ENCODE data around the gene PLAAT3. TPM values are rescaled to one million over a fixed set of nuclear protein-coding genes. Genes with fewer than 3 reads are reported as not detected.

Gene PLAAT3
- total RNA-seq, 1 experiment from 2014 or later: 3.6 TPM

- Mint-ChIP-seq H3K4me3 (ENCODE audit: unreplicated experiment) (no peak overlapping the region), H3K9me3 (ENCODE audit: unreplicated experiment) (peaks cover 8% of the 10 kb centered on the region), H3K4me1 (ENCODE audit: insufficient read depth, unreplicated experiment) (peaks cover 45% of the 10 kb centered on the region), H3K27ac (ENCODE audit: low read depth, unreplicated experiment) (peak overlapping the region; percentile 98), H3K27me3 (ENCODE audit: insufficient read depth, unreplicated experiment) (no peaks in the 10 kb centered on the region), H3K36me3 (ENCODE audit: insufficient read depth, unreplicated experiment) (peaks cover 6% of the 10 kb centered on the region)
- TF ChIP-seq CTCF (IDR thresholded peaks at IDR 0.05; ENCODE audit: unreplicated experiment): no peak
- BruUV-seq (replicated peaks): no TSS peak
- POLR2A ChIA-PET: interaction anchor here (0.6 to 4.2 kb wide), 12 partner anchors 10 to 903 kb away, joined by 3 to 23 read pairs (median 4); partner anchors contain the start of genes ATL3, PLAAT4 and RTN3
- CTCF ChIA-PET: interaction anchor here (1.2 to 5.7 kb wide), 5 partner anchors 14 to 89 kb away, joined by 3 to 30 read pairs (median 4); no protein-coding TSS in a partner anchor
- intact Hi-C loops (cut with micrococcal nuclease): no loop called here
- peak; percentile 82 for DNase-seq (ENCODE audit: unreplicated experiment)
These were observed 47.0 kb downstream of the PLAAT3 start for GRCh38 chr11:63567044-63567840.

GRCh38 chr11:63564784-63565350 lies 49.4 kb downstream of the PLAAT3 start:
- peak overlapping the region; percentile 98 for H3K27ac Mint-ChIP-seq (ENCODE audit: low read depth, unreplicated experiment)
- peak; percentile 59 for DNase-seq (ENCODE audit: unreplicated experiment)

GRCh38 chr11:63564056-63564774 lies 50.0 kb downstream of the PLAAT3 start:
- POLR2A ChIA-PET: interaction anchor here (1.0 to 4.2 kb wide), 7 partner anchors 10 to 117 kb away, joined by 3 to 23 read pairs (median 3); partner anchors contain the start of genes ATL3, PLAAT4 and RTN3
- H3K27ac Mint-ChIP-seq (ENCODE audit: low read depth, unreplicated experiment): peak overlapping the region; percentile 98
- BruUV-seq (replicated peaks): no TSS peak

More at GRCh38 chr11:63564784-63565350, 49.4 kb downstream of the PLAAT3 start:
- peak overlapping the region; percentile 27 for H3K4me3 Mint-ChIP-seq (ENCODE audit: unreplicated experiment)
- no peaks in the 10 kb centered on the region for H3K27me3 Mint-ChIP-seq (ENCODE audit: insufficient read depth, unreplicated experiment)
- H3K9me3 Mint-ChIP-seq (ENCODE audit: unreplicated experiment): no peaks in the 10 kb centered on the region
- peaks cover 6% of the 10 kb centered on the region for H3K36me3 Mint-ChIP-seq (ENCODE audit: insufficient read depth, unreplicated experiment)
- CTCF ChIA-PET: interaction anchor here (5.7 kb wide), 1 partner anchor 87 kb away, joined by 30 read pairs; no protein-coding TSS in a partner anchor
- POLR2A ChIA-PET: interaction anchor here (0.7 to 4.2 kb wide), 8 partner anchors 11 to 1018 kb away, joined by 3 to 23 read pairs (median 3); partner anchors contain the start of genes AHNAK, ATL3, PLAAT4 and RTN3
- TF ChIP-seq CTCF (IDR thresholded peaks at IDR 0.05; ENCODE audit: unreplicated experiment): no peak
- intact Hi-C loops (cut with micrococcal nuclease): no loop called here
- H3K4me1 Mint-ChIP-seq (ENCODE audit: insufficient read depth, unreplicated experiment): peaks cover 60% of the 10 kb centered on the region
- no TSS peak for BruUV-seq (replicated peaks)

More at GRCh38 chr11:63564056-63564774, 50.0 kb downstream of the PLAAT3 start:
- TF ChIP-seq CTCF (IDR thresholded peaks at IDR 0.05; ENCODE audit: unreplicated experiment): no peak
- DNase-seq (ENCODE audit: unreplicated experiment): no peak
- Mint-ChIP-seq H3K4me1 (ENCODE audit: insufficient read depth, unreplicated experiment) (peaks cover 60% of the 10 kb centered on the region), H3K27me3 (ENCODE audit: insufficient read depth, unreplicated experiment) (no peaks in the 10 kb centered on the region), H3K4me3 (ENCODE audit: unreplicated experiment) (peak overlapping the region; percentile 27), H3K9me3 (ENCODE audit: unreplicated experiment) (no peaks in the 10 kb centered on the region), H3K36me3 (ENCODE audit: insufficient read depth, unreplicated experiment) (peaks cover 6% of the 10 kb centered on the region)
- intact Hi-C loops (cut with micrococcal nuclease): no loop called here
- CTCF ChIA-PET: interaction anchor here (5.7 kb wide), 1 partner anchor 86 kb away, joined by 30 read pairs; no protein-coding TSS in a partner anchor
